Stomach (tissue), 4 donors: ENCODE measurements around the gene ANKRD33B.

Experiments used
- EP300 ChIP-seq: sonication (generic); formaldehyde crosslinking; IDR thresholded peaks from one replicate; pipeline ENCODE4 v1.6.1; 2017; ENCODE audit warnings: antibody characterized with exemption
- POLR2A ChIP-seq, 4 donors: fragments of 450-650 bp; IDR thresholded peaks; one replicate each; pipeline ENCODE4 v1.6.1; 2016; ENCODE audit warnings: antibody characterized with exemption in 4 of 4, control low read depth in 2 of 4, mild to moderate bottlenecking in 1 of 4, moderate library complexity in 1 of 4
- TF ChIP-seq, protein P1 (sequence below), 7 experiments: fragments of 450-650 bp in 4 of 7; fragments of 200-600 bp in 3 of 7; sonication (generic) in 3 of 7; IDR thresholded peaks; one replicate each; pipeline ENCODE4 v1.5.1; 2016 to 2019; ENCODE audit warnings: antibody characterized with exemption in 7 of 7, control low read depth in 2 of 7, mild to moderate bottlenecking in 1 of 7

DNA sequence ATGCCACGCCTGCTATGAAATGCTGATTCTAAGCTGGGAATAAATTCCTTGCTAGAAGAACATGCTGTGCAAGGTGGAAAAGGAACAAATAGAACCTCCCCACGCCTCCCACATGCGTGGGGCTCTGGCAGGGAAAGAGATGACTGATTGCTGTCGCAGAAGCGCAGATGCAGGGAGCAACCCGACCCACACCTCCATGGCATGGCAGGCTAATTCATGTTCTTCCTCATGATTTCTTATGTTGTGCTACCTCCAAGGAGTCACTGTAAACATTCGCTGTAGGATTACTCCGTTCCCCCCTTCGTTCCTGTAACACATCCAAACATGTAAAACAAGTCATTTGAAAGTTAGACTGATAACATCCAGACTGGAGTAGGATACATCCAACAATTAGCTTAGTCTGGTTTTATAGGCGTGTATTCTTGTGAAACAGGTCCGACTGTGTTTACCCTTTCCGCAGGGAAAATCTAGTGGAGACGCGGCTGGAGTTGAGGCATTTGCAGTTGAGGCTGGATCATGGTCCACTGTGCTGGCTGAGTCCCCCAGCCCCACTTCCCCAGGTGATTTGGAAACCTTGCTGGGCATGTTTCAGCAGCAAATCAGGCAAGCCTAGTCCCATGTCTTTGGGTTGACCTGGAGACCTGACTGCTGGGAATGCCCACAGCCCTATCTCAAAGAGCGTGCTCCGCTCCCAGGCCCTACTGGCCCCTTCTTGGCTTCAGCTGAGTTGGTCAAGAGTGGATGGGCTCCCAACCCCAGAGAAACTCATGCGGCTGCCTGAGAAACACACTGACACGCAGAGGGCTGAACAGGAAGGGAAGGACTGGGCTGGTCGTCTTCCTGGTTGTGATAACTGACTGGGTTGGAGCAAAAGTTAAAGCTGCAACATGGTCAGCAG, 24.8 kb upstream of the ANKRD33B start:
- TF ChIP-seq, protein P1, sequence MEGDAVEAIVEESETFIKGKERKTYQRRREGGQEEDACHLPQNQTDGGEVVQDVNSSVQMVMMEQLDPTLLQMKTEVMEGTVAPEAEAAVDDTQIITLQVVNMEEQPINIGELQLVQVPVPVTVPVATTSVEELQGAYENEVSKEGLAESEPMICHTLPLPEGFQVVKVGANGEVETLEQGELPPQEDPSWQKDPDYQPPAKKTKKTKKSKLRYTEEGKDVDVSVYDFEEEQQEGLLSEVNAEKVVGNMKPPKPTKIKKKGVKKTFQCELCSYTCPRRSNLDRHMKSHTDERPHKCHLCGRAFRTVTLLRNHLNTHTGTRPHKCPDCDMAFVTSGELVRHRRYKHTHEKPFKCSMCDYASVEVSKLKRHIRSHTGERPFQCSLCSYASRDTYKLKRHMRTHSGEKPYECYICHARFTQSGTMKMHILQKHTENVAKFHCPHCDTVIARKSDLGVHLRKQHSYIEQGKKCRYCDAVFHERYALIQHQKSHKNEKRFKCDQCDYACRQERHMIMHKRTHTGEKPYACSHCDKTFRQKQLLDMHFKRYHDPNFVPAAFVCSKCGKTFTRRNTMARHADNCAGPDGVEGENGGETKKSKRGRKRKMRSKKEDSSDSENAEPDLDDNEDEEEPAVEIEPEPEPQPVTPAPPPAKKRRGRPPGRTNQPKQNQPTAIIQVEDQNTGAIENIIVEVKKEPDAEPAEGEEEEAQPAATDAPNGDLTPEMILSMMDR (IDR thresholded peaks at IDR 0.05), result no peak
- TF ChIP-seq POLR2A (IDR thresholded peaks at IDR 0.05), result no peak
- no peak for TF ChIP-seq EP300
